HepG2 (cell line): ENCODE results near the gene ZBTB20. TPM values are rescaled to one million over a fixed set of nuclear protein-coding genes. Genes with fewer than 3 reads are reported as not detected.

Experiments used
- ATAC-seq: fragments of 200-7000 bp; cut with Tn5 transposase; 3 replicates; pipeline ENCODE4 v1.9.1; 2020; ENCODE audit warnings: mild to moderate bottlenecking, moderate library complexity
- BruUV-seq: library from RNA; stranded (reverse); fragments of 400-500 nt; replicated peaks from 2 replicates; lab custom pipeline; 2021; lab: Mats Ljungman, UMichigan
- CTCF ChIA-PET: fragments of 300-600 bp; formaldehyde crosslinking; extraction: SDS; loops from one replicate; lab custom pipeline; 2021; ENCODE audit warnings: low total read pairs, inconsistent platforms, low intra/inter-chr PET ratio; lab: Yijun Ruan, JAX
- POLR2A ChIA-PET: fragments of 350-600 bp; sonication (Branson Sonifier 250); formaldehyde crosslinking; loops from one replicate; lab custom pipeline; 2020; ENCODE audit warnings: antibody characterized with exemption, inconsistent platforms; lab: Yijun Ruan, JAX
- DNase-seq: peaks from one replicate; pipeline ENCODE4 v3.0.0-alpha.2; 2015; ENCODE audit warnings: low spot score
- FAIRE-seq: peaks from 3 replicates; lab custom pipeline; 2011; peaks lifted over from hg19 to GRCh38; lab: Jason Lieb, UNC
- H2AFZ ChIP-seq: one replicate; pipeline ENCODE4 v1.6.1; 2011; ENCODE audit warnings: low read length, inconsistent platforms
- H3K27ac ChIP-seq: fragments of 300-600 bp; 3 replicates; pipeline ENCODE4 v1.8.0; 2011; ENCODE audit warnings: mixed run types, mild to moderate bottlenecking, mixed read lengths, low read length, inconsistent platforms; ENCODE audit not compliant: insufficient read depth; ENCODE audit errors: extremely low read length
- H3K27me3 ChIP-seq, 2 experiments: fragments of 200-600 bp in 1 of 2; 2 replicates in 1 of 2; 3 replicates in 1 of 2; pipeline versions ENCODE4 v1.6.0 to v1.8.0; 2011; ENCODE audit warnings: low read length in 2 of 2, mild to moderate bottlenecking in 2 of 2, moderate library complexity in 2 of 2, inconsistent platforms in 1 of 2; ENCODE audit not compliant: insufficient read depth in 2 of 2, control insufficient read depth in 1 of 2
- H3K36me3 ChIP-seq, 2 experiments: fragments of 200-600 bp in 1 of 2; replicated peaks in 1 of 2; 2 replicates in 1 of 2; 3 replicates in 1 of 2; pipeline versions ENCODE4 v1.5.1 to v1.8.0; 2011; ENCODE audit warnings: low read length in 2 of 2, inconsistent platforms in 1 of 2; ENCODE audit not compliant: insufficient read depth in 2 of 2, control insufficient read depth in 1 of 2
- H3K4me1 ChIP-seq: 2 replicates; pipeline ENCODE4 v1.5.1; 2012; ENCODE audit warnings: low read length, inconsistent platforms; ENCODE audit not compliant: insufficient read depth
- H3K4me2 ChIP-seq: 2 replicates; pipeline ENCODE4 v1.6.0; 2011; ENCODE audit warnings: low read depth, low read length, inconsistent platforms
- H3K4me3 ChIP-seq, 3 experiments: fragments of 200-600 bp in 1 of 3; sonication (generic), shearing (Covaris generic) in 1 of 3; replicated peaks in 1 of 3; 2 replicates each; pipeline ENCODE4 v1.5.1; 2011 to 2016; ENCODE audit warnings: low read length in 3 of 3, inconsistent platforms in 2 of 3, low read depth in 2 of 3, mild to moderate bottlenecking in 2 of 3, control low read depth in 1 of 3, mixed read lengths in 1 of 3; ENCODE audit not compliant: insufficient read depth in 1 of 3
- H3K79me2 ChIP-seq: one replicate; pipeline ENCODE4 v1.6.1; 2011; ENCODE audit warnings: low read length, inconsistent platforms; ENCODE audit not compliant: insufficient read depth
- H3K9ac ChIP-seq: 2 replicates; pipeline ENCODE4 v1.6.0; 2011; ENCODE audit warnings: mild to moderate bottlenecking, low read depth, low read length, inconsistent platforms; ENCODE audit not compliant: insufficient read depth
- H3K9me3 ChIP-seq: 2 replicates; pipeline ENCODE4 v1.5.1; 2012; ENCODE audit warnings: mild to moderate bottlenecking, low read length
- H4K20me1 ChIP-seq: 2 replicates; pipeline ENCODE4 v1.6.0; 2011; ENCODE audit warnings: inconsistent platforms, mild to moderate bottlenecking, low read length, moderate library complexity; ENCODE audit not compliant: insufficient read depth
- GATAD2A ChIP-seq: IDR thresholded peaks from 2 replicates; pipeline ENCODE4 v1.6.1; 2016
- MAFK ChIP-seq, 2 experiments: IDR thresholded peaks in 1 of 2; conservative IDR thresholded peaks in 1 of 2; 2 replicates each; pipeline ENCODE4 v1.6.1; 2011; ENCODE audit warnings: improper control_type of control experiment in 2 of 2, low read length in 2 of 2
- MEF2D ChIP-seq: sonication (generic); formaldehyde crosslinking; IDR thresholded peaks from 2 replicates; pipeline ENCODE4 v1.5.1; 2020; ENCODE audit warnings: mild to moderate bottlenecking, missing genetic modification reagents
- NAIF1 ChIP-seq: sonication (generic); formaldehyde crosslinking; IDR thresholded peaks from 2 replicates; pipeline ENCODE4 v1.5.0; 2020; ENCODE audit warnings: mild to moderate bottlenecking, missing genetic modification reagents, borderline replicate concordance
- NFKBIZ ChIP-seq: IDR thresholded peaks from 2 replicates; pipeline ENCODE4 v1.6.1; 2018; ENCODE audit warnings: missing genetic modification reagents, missing compliant biosample characterization
- POLR2A ChIP-seq, 2 experiments: IDR thresholded peaks; 2 replicates each; pipeline ENCODE4 v1.6.1; 2011; ENCODE audit warnings: low read depth in 2 of 2, low read length in 2 of 2, mild to moderate bottlenecking in 1 of 2, moderate library complexity in 1 of 2; ENCODE audit not compliant: insufficient read depth in 1 of 2
- RAD21 ChIP-seq: fragments of 450-650 bp; formaldehyde crosslinking; IDR thresholded peaks from 2 replicates; pipeline ENCODE4 v1.5.0; 2020; ENCODE audit warnings: mild to moderate bottlenecking
- ZFYVE20 ChIP-seq: sonication (generic); formaldehyde crosslinking; IDR thresholded peaks from 2 replicates; pipeline ENCODE4 v1.8.0; 2023; ENCODE audit warnings: low read depth, mild to moderate bottlenecking, moderate library complexity, missing genetic modification reagents, borderline replicate concordance
- ZNF12 ChIP-seq: sonication (generic); formaldehyde crosslinking; IDR thresholded peaks from 2 replicates; pipeline ENCODE4 v1.5.0; 2020; ENCODE audit warnings: missing genetic modification reagents
- ZNF253 ChIP-seq: sonication (generic); formaldehyde crosslinking; IDR thresholded peaks from 2 replicates; pipeline ENCODE4 v1.8.0; 2022; ENCODE audit warnings: mild to moderate bottlenecking, missing genetic modification reagents, borderline replicate concordance
- ZNF549 ChIP-seq: sonication (generic); formaldehyde crosslinking; IDR thresholded peaks from 2 replicates; pipeline ENCODE4 v1.5.0; 2020; ENCODE audit warnings: missing genetic modification reagents
- ZNF572 ChIP-seq: sonication (generic); formaldehyde crosslinking; IDR thresholded peaks from 2 replicates; pipeline ENCODE4 v1.5.1; 2020; ENCODE audit warnings: mild to moderate bottlenecking, missing genetic modification reagents
- WGBS: methylation state at CpG from one replicate; pipeline ENCODE4 v1.1.6; 2017; ENCODE audit warnings: low lambda C conversion rate; 5-methylcytosine and 5-hydroxymethylcytosine counted together
- in situ Hi-C: cut with HindIII; loops from 2 replicates; pipeline ENCODE4 v1.10.0; 2017; ENCODE audit warnings: low pct_unique_long_range_greater_than_20kb; ENCODE audit not compliant: extremely low pct_ligation_motif_present
- intact Hi-C: fragments of 100-400 bp; cut with micrococcal nuclease; formaldehyde crosslinking; loops from one replicate; pipeline ENCODE4 v1.10.0; 2022; ENCODE audit not compliant: unreplicated experiment
- polyA plus RNA-seq, 8 experiments: library from polyadenylated mRNA; depleted of rRNA in 3 of 8; stranded (reverse) in 7 of 8; unstranded in 1 of 8; fragments of >200 nt; fragmentation: Illumina TruSeq in 4 of 8; extraction: Trizol in 4 of 8; gene quantifications; 2 replicates each; pipeline versions ENCODE4 v1.2.1 to v1.2.3, GENCODE V29; 2011 to 2016; ENCODE audit warnings: low read depth in 4 of 8, missing spikeins in 1 of 8, mixed read lengths in 1 of 8; ENCODE audit not compliant: insufficient read depth in 1 of 8
- total RNA-seq, 5 experiments: library from RNA; depleted of rRNA; stranded (reverse); fragments of >200 nt; fragmentation: Illumina TruSeq; extraction: Trizol; gene quantifications; 2 replicates each; pipeline ENCODE4 v1.2.3, GENCODE V29; 2016; ENCODE audit warnings: low read depth in 1 of 5
- TF ChIP-seq, protein P1 (sequence below): sonication (generic); formaldehyde crosslinking; IDR thresholded peaks from 2 replicates; pipeline ENCODE4 v1.8.0; 2022; ENCODE audit warnings: missing genetic modification reagents, mild to moderate bottlenecking, moderate library complexity, borderline replicate concordance
- TF ChIP-seq, protein P2 (sequence below): sonication (generic); formaldehyde crosslinking; IDR thresholded peaks from 2 replicates; pipeline ENCODE4 v1.4.0; 2020; ENCODE audit warnings: missing genetic modification reagents, mild to moderate bottlenecking, borderline replicate concordance

ZBTB20 gene
- total and polyA plus RNA-seq, 2 of the 13 experiments (the other 11 are each of a cell fraction or from before 2014, with no cell fraction given): 1.9 to 8.8 TPM

- Histone ChIP-seq H3K9ac (no peak overlapping the region), H3K4me3 (no peak overlapping the region), H3K4me2 (no peak overlapping the region), H3K27me3 (no peaks in the 10 kb centered on the region), H2AFZ (no peak overlapping the region), H3K27ac (no peak overlapping the region), H4K20me1 (no peaks in the 10 kb centered on the region), H3K4me1 (no peaks in the 10 kb centered on the region), H3K9me3 (no peaks in the 10 kb centered on the region), H3K79me2 (no peaks in the 10 kb centered on the region), H3K36me3 (no peaks in the 10 kb centered on the region)
- no peak for ATAC-seq
- CTCF ChIA-PET: no interaction called here
- POLR2A ChIA-PET: no interaction called here
- in situ Hi-C loops: no loop called here
- TF ChIP-seq ZNF12 (CRISPR knock-in tag): no peak
- TF ChIP-seq RAD21 (CRISPR knock-in tag): no peak
- no peak for TF ChIP-seq MAFK (conservative IDR thresholded peaks at IDR 0.05 in 1 of 2, IDR thresholded peaks at IDR 0.05 in 1 of 2; ENCODE audit: low read length in 2 of 2)
- no peak for TF ChIP-seq MEF2D (CRISPR knock-in tag)
- no peak for TF ChIP-seq NAIF1 (CRISPR knock-in tag)
- TF ChIP-seq ZNF253 (CRISPR knock-in tag): no peak
- TF ChIP-seq GATAD2A (CRISPR knock-in tag): no peak
- no peak for TF ChIP-seq POLR2A (IDR thresholded peaks at IDR 0.05; ENCODE audit: insufficient read depth in 1 of 2, low read depth in 2 of 2, low read length in 2 of 2)
- no peak for TF ChIP-seq NFKBIZ (CRISPR knock-in tag)
- TF ChIP-seq, protein P1, sequence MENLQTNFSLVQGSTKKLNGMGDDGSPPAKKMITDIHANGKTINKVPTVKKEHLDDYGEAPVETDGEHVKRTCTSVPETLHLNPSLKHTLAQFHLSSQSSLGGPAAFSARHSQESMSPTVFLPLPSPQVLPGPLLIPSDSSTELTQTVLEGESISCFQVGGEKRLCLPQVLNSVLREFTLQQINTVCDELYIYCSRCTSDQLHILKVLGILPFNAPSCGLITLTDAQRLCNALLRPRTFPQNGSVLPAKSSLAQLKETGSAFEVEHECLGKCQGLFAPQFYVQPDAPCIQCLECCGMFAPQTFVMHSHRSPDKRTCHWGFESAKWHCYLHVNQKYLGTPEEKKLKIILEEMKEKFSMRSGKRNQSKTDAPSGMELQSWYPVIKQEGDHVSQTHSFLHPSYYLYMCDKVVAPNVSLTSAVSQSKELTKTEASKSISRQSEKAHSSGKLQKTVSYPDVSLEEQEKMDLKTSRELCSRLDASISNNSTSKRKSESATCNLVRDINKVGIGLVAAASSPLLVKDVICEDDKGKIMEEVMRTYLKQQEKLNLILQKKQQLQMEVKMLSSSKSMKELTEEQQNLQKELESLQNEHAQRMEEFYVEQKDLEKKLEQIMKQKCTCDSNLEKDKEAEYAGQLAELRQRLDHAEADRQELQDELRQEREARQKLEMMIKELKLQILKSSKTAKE (CRISPR knock-in tag): no peak
- TF ChIP-seq ZFYVE20 (CRISPR knock-in tag): no peak
- TF ChIP-seq ZNF549: no peak
- TF ChIP-seq, protein P2, sequence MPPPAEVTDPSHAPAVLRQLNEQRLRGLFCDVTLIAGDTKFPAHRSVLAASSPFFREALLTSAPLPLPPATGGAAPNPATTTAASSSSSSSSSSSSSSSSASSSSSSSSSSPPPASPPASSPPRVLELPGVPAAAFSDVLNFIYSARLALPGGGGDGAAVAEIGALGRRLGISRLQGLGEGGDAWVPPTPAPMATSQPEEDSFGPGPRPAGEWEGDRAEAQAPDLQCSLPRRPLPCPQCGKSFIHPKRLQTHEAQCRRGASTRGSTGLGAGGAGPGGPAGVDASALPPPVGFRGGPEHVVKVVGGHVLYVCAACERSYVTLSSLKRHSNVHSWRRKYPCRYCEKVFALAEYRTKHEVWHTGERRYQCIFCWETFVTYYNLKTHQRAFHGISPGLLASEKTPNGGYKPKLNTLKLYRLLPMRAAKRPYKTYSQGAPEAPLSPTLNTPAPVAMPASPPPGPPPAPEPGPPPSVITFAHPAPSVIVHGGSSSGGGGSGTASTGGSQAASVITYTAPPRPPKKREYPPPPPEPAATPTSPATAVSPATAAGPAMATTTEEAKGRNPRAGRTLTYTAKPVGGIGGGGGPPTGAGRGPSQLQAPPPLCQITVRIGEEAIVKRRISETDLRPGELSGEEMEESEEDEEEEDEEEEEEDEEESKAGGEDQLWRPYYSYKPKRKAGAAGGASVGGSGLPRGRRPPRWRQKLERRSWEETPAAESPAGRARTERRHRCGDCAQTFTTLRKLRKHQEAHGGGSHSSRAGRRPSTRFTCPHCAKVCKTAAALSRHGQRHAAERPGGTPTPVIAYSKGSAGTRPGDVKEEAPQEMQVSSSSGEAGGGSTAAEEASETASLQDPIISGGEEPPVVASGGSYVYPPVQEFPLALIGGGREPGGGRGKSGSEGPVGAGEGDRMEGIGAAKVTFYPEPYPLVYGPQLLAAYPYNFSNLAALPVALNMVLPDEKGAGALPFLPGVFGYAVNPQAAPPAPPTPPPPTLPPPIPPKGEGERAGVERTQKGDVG (CRISPR knock-in tag): no peak
- no peak for TF ChIP-seq ZNF572 (CRISPR knock-in tag)
- BruUV-seq: no TSS peak
- intact Hi-C loops: no loop called here
- no peak for FAIRE-seq
- no peak for DNase-seq
- 95% methylated on average over 1 of the region's 1 CpG for WGBS
These were observed 477.5 kb downstream of the ZBTB20 start for GRCh38 chr3:114669614-114670013.
